RWPE1 (cell line): Measurements from ENCODE around the gene CLIC6.

ENCODE experiments used
- CTCF ChIA-PET: fragments of 350-600 bp; sonication (Branson Sonifier 250); formaldehyde crosslinking; extraction: SDS; loops from one replicate; lab custom pipeline; 2021; lab: Yijun Ruan, JAX
- POLR2A ChIA-PET: fragments of 400-600 bp; formaldehyde crosslinking; extraction: SDS; loops from one replicate; lab custom pipeline; 2020; ENCODE audit warnings: antibody characterized with exemption; ENCODE audit not compliant: low non-redundant PET; lab: Yijun Ruan, JAX
- DNase-seq: peaks from one replicate; pipeline ENCODE4 v3.0.0; 2012; ENCODE audit warnings: low spot score
- H3K27ac ChIP-seq: fragments of 450-650 bp; 2 replicates; pipeline ENCODE4 v1.5.1; 2017
- TF ChIP-seq, protein P1 (sequence below): fragments of 450-650 bp; conservative IDR thresholded peaks from 2 replicates; pipeline ENCODE4 v1.5.1; 2017; ENCODE audit warnings: low read depth, mild to moderate bottlenecking

CLIC6 gene

DNA sequence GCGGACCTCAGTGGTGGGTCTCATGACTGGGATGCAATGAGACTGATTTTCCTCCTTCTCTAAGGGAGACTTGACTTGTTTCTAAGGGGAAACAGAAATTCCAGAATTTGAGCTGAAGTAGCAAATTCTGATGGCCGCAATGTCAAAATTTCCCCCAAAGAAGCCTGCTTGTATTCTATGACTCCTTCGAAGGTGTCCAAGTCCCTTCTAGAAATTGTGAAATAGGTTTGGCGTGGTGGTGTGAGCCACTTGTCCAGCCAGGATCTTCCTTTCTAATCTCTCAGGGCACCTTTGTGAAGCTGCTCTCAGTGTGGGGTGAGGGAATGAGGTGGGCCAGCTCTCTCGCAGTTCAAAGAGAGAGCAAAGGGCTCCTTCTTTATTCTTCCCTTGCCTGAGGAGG is 19.9 kb downstream of the CLIC6 start:
- ChIA-PET CTCF (interaction anchor here (0.6 to 1.1 kb wide), 4 partner anchors 23 to 1435 kb away, joined by 3 to 5 read pairs (median 3); no protein-coding TSS in a partner anchor), POLR2A (no interaction called here)
- no peak overlapping the region for H3K27ac ChIP-seq
- no peak for DNase-seq
- TF ChIP-seq, protein P1, sequence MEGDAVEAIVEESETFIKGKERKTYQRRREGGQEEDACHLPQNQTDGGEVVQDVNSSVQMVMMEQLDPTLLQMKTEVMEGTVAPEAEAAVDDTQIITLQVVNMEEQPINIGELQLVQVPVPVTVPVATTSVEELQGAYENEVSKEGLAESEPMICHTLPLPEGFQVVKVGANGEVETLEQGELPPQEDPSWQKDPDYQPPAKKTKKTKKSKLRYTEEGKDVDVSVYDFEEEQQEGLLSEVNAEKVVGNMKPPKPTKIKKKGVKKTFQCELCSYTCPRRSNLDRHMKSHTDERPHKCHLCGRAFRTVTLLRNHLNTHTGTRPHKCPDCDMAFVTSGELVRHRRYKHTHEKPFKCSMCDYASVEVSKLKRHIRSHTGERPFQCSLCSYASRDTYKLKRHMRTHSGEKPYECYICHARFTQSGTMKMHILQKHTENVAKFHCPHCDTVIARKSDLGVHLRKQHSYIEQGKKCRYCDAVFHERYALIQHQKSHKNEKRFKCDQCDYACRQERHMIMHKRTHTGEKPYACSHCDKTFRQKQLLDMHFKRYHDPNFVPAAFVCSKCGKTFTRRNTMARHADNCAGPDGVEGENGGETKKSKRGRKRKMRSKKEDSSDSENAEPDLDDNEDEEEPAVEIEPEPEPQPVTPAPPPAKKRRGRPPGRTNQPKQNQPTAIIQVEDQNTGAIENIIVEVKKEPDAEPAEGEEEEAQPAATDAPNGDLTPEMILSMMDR: no peak

DNA sequence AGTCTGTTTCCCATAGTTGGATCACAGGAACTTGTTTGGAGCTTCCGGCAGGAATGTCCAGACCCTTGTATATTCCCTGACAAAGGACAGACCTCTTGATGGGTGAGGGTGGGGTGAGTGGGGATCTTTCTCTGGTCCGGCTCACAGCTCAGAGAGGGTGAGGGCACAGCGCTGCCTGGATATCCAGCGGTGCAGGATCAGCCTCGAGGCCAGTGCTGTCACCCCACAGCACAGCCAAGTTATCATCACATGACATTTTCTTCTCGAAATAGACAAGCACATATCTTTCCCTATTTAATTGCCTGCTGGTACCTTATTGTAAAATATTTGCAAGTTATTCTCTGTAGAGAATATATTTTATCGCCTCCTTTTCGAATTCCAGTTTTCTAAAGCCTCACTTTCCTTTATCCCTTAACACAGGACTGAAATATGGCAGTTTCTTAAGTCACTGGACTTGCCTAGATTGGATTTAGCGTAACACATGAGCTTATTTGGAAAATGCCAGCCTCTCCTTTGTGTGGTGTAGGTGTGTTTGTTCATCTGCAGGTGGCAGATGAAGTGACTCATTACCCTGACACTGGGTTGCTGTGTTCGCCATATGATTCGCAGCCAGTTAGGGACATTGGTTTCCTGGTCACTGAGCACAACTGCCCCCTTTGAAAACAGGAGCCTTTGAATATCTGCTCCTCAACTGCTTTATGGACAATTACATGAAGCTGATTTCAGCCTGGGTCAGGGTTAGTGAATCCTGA is 21.4 kb downstream of the CLIC6 start:
- H3K27ac ChIP-seq: no peak overlapping the region
- no peak for DNase-seq
- TF ChIP-seq, protein P1: no peak
- ChIA-PET POLR2A (interaction anchor here (0.6 kb wide), 1 partner anchor 15 kb away, joined by 6 read pairs; no protein-coding TSS in a partner anchor), CTCF (interaction anchor here (0.6 to 1.2 kb wide), 6 partner anchors 55 to 1250 kb away, joined by 3 to 6 read pairs (median 4); no protein-coding TSS in a partner anchor)

DNA sequence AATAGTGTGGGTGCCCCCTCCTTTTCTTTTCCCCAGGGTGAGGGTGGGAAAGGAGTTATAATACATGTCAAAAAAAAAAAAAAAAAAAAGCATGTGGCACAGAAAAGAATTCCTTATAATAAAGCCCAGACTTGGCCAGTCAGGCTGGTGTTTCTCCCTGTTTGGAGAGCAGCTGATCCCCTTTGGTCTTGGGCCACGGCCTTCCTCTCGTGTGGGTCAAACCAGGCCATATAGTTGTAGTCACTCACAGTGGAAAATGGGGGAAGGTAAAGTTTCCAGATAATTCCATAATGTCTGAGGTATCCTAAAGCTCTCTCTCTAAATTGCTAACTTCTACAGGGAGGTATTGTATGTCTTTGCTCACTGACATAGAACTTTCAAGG is 22.0 kb downstream of the CLIC6 start:
- TF ChIP-seq, protein P1: no peak
- ChIA-PET POLR2A (interaction anchor here (0.7 kb wide), 1 partner anchor 844 kb away, joined by 3 read pairs; no protein-coding TSS in a partner anchor), CTCF (interaction anchor here (0.6 to 1.2 kb wide), 5 partner anchors 55 to 1249 kb away, joined by 3 to 6 read pairs (median 3); no protein-coding TSS in a partner anchor)
- no peak overlapping the region for H3K27ac ChIP-seq
- no peak for DNase-seq

DNA sequence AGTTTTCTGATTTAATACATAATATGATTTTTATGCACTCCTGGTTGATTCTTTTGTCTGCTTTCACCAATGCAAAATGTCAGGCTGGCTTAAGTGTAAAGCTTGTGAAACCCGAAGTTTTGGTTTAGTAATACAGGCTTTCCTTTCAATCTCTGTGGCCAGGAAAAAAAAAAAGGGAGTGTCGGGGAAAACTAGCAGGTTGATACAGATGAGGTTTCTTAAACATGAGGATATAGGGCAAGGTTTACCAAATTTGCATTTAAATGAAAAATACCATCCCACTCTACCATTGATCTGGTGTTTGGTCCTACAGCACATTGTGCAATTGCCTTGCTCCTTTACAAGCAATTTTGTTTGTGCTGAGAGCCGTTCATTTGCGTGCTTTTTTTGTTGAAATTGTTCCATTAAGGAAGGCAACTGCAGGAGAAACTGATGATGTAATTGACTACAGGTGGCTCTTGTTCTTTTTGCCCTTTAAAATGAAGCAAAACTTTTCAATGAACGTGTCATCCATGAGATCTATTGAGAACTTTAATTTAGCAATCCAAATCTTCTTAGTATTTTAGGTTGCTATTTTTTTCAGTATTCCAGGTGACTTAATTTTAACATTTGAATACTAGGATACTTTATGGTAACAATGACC is 22.7 kb downstream of the CLIC6 start:
- ChIA-PET CTCF (interaction anchor here (0.6 to 1.0 kb wide), 4 partner anchors 54 to 1339 kb away, joined by 3 to 6 read pairs (median 3); no protein-coding TSS in a partner anchor), POLR2A (interaction anchor here (0.7 kb wide), 1 partner anchor 845 kb away, joined by 3 read pairs; no protein-coding TSS in a partner anchor)
- TF ChIP-seq, protein P1: no peak
- no peak overlapping the region for H3K27ac ChIP-seq
- DNase-seq: no peak

DNA sequence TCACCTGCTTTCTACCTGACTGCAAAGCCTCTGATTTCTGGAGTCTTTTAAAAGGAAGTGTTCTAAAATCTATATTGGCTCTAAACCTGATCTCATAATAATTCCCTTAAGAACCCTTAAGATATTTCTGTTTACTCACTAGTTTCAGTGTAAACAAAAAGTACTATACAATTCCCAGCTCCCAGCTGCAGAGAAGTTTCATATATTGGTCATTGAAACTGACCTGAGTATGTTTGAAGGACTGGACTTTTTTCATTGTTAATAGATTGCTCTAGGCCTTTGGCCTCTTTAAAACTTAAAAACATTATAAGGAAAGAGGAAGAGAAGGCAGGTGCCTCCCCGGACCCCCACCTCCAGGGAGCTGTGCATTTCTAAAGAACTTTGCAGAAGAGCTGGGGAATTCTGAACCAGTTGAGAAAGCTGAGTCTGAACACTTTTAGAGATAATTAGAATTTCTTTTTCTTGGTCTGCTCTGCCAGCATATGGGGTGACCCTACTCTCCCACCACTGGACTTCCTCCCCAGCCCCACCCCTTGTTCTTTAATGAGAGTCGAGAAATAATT is 23.7 kb downstream of the CLIC6 start:
- no peak for DNase-seq
- ChIA-PET CTCF (interaction anchor here (0.6 to 1.6 kb wide), 15 partner anchors 9 to 1338 kb away, joined by 3 to 6 read pairs (median 4); no protein-coding TSS in a partner anchor), POLR2A (interaction anchor here (0.6 kb wide), 1 partner anchor 197 kb away, joined by 3 read pairs; no protein-coding TSS in a partner anchor)
- TF ChIP-seq, protein P1: no peak
- no peak overlapping the region for H3K27ac ChIP-seq
